NB4 (cell line): ENCODE results near the gene ZBP1.
A peak's percentile ranks its signal among the peaks of the same experiment; 100 is the strongest.

Experiments used
- DNase-seq: peaks from one replicate; pipeline ENCODE4 v3.0.0; 2010; ENCODE audit warnings: low read depth
- H3K4me3 ChIP-seq: one replicate; pipeline ENCODE4 v1.5.1; 2011; ENCODE audit warnings: mild to moderate bottlenecking, low read depth, low read length, moderate library complexity
- MYC ChIP-seq: IDR thresholded peaks from 2 replicates; pipeline ENCODE4 v1.6.1; 2011; ENCODE audit warnings: low read depth, low read length
- POLR2A ChIP-seq: IDR thresholded peaks from 2 replicates; pipeline ENCODE4 v1.6.1; 2011; ENCODE audit warnings: mild to moderate bottlenecking; ENCODE audit not compliant: insufficient read length; ENCODE audit errors: extremely low read depth
- TF ChIP-seq, protein P1 (sequence below): IDR thresholded peaks from one replicate; pipeline ENCODE4 v1.5.1; 2012; ENCODE audit warnings: low read depth, low read length
- TF ChIP-seq, protein P2 (sequence below): IDR thresholded peaks from 2 replicates; pipeline ENCODE4 v1.6.1; 2011; ENCODE audit warnings: low read depth, low read length

Gene ZBP1

DNA sequence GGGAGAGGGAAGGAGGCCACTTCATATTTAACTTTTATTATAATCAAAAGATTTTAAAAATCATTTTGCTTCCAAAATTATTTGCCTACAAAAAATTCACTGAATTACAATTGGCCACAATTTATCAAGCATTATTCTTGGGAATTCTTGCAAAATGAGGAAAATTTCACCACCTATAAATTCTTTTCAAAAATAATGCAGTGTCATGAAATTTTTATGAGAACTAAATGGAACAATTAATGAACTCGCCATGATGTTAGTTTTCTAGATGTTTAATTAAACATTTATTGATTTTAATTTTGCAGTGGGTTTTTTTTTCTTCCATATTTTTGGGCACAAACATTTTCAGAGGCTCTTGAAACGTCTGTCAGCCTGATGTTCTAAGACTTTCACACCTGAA is 5.8 kb upstream of the ZBP1 start:
- TF ChIP-seq MYC (no peak), POLR2A (no peak)
- TF ChIP-seq, protein P1, sequence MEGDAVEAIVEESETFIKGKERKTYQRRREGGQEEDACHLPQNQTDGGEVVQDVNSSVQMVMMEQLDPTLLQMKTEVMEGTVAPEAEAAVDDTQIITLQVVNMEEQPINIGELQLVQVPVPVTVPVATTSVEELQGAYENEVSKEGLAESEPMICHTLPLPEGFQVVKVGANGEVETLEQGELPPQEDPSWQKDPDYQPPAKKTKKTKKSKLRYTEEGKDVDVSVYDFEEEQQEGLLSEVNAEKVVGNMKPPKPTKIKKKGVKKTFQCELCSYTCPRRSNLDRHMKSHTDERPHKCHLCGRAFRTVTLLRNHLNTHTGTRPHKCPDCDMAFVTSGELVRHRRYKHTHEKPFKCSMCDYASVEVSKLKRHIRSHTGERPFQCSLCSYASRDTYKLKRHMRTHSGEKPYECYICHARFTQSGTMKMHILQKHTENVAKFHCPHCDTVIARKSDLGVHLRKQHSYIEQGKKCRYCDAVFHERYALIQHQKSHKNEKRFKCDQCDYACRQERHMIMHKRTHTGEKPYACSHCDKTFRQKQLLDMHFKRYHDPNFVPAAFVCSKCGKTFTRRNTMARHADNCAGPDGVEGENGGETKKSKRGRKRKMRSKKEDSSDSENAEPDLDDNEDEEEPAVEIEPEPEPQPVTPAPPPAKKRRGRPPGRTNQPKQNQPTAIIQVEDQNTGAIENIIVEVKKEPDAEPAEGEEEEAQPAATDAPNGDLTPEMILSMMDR: no peak
- TF ChIP-seq, protein P2, sequence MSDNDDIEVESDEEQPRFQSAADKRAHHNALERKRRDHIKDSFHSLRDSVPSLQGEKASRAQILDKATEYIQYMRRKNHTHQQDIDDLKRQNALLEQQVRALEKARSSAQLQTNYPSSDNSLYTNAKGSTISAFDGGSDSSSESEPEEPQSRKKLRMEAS: no peak
- DNase-seq: no peak
- H3K4me3 ChIP-seq: no peak overlapping the region

DNA sequence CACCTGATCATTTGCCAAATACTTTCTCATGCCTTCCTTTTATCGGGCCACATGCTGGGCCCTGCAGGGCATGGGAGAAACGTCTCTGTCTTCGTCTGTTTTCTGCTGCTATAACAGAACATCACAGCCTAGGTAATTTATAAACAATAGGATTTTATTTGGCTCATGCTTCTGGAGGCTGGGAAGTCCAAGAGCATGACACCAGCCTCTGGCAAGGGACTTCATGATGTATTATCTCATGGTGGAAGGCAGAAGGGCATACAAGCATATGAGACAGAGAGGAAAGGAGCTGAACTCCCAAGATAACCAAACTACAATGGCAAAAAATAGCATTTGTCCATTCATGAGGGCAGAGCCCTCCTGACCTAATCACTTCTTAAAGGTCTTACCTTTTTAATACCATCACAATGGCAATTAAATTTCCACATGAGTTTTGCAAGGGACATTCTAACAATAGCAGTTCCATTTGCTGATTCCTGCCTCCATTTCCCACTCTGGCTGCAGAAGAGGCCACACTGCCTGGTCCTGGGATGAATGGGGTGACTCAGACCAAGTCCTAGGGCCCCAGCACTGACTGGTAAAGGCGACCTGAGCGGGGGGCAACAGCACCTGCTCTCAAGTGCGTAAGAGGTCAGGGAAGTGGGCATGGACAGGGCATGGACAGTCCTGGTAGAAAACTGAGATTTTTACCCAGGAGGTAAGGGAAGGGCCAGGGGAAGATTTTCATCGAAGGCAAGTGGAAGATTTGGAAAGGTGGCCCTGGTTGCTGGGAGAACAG is 5.1 kb upstream of the ZBP1 start:
- no peak for DNase-seq
- TF ChIP-seq, protein P2: no peak
- TF ChIP-seq MYC (no peak), POLR2A (no peak)
- TF ChIP-seq, protein P1: no peak
- H3K4me3 ChIP-seq: no peak overlapping the region

DNA sequence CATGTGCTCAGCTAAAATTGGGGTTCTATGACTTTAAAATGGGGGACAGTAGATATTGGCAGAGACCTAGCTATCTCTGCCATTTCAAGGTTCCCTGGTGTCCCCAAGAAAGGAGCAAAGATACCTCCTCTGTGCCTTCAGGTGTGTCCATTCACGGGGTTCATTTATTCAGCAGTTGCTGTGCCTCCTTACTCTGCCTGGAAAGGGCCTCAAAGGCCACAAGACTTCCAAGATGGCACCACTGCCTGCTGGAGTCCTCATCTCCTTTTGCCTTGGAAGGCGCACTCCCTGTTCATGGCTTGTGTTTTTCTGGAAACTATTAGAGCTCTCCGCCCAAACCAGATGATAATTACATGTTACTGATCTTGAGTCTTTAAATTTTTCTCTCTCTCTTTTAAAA is 3.9 kb upstream of the ZBP1 start:
- no peak for TF ChIP-seq POLR2A
- TF ChIP-seq MYC: no peak
- TF ChIP-seq, protein P2: no peak
- TF ChIP-seq, protein P1: no peak
- no peak overlapping the region for H3K4me3 ChIP-seq
- no peak for DNase-seq

DNA sequence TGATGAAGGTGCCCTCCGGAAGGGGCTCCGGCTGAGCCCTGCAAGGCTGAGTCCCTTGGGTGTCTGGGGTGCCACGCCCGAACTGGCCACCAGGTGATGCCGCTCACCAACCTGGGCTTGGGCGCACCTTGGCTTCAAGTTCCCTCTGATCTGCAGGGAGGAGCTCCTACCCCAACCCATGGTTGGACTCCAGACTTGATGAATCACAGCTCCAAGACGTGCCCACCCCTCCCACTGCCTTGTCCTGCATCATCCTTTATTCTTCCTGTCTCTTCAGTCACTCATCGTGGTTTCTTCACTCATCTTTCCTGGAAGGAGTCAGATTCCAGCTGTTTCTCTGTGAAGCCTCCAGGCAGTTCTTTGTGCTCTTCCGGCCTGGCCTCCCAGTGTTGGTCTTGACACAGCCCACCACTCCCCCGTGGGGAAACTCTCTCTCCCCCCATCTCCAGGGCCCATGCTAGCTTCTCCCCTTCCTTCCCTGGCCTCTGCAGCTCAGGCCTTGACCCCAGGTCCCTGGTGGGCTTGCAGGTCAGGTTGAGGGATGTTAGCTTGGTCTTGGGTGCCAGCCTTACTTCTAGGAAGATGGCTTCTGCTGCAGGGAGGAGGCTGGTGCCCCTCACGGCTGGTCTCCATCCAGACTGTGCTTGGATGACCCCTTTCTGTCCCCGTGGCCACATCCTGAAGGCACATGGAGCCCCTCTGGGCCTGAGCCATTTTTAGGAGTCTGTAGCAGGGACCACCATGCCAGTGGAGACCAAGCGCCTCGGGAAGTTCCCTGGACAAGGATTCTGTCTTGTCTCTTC is 2.6 kb upstream of the ZBP1 start:
- TF ChIP-seq MYC (no peak), POLR2A (no peak)
- TF ChIP-seq, protein P1: peak; percentile 75
- TF ChIP-seq, protein P2: 0 out of 2 replicates have a peak, but pooled peaks have one; percentile 26
- DNase-seq: peak; percentile 61
- no peak overlapping the region for H3K4me3 ChIP-seq

DNA sequence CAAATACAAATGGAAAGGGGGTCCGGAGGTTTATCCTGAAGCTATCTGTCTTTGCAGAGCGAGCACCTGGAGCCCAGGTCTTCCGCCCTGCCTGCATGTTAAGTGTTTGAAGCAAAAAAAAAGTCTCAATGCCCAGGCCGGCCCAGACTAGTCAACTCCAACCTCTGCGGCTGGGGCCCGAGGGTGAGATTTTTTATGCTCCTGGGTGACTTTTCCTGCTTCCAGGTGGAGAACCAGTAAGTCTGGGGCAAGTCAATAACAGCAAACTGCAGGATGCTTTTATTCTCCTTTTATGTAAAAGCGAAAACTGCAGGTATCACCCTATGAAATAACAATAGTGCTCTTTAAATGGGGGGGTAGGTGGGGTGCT is 2.0 kb upstream of the ZBP1 start:
- no peak overlapping the region for H3K4me3 ChIP-seq
- TF ChIP-seq MYC (no peak), POLR2A (no peak)
- TF ChIP-seq, protein P2: no peak
- TF ChIP-seq, protein P1: no peak
- DNase-seq: no peak
